Cardiac muscle cell (in vitro differentiated cells and primary cell): Measurements from ENCODE around the gene FOXP4. TPM values are rescaled to one million over a fixed set of nuclear protein-coding genes. Genes with fewer than 3 reads are reported as not detected.

ENCODE experiments used
- DNase-seq, 2 donors: peaks; one replicate each; pipeline versions ENCODE4 v3.0.0 to v3.0.0-alpha.2; 2010 to 2017; ENCODE audit warnings: low read depth in 1 of 2, low spot score in 1 of 2
- H3K27ac ChIP-seq: fragments of 200-600 bp; sonication (generic); 2 replicates; pipeline ENCODE4 v1.5.1; 2016
- H3K27me3 ChIP-seq: fragments of 200-600 bp; sonication (generic); 2 replicates; pipeline ENCODE4 v1.6.0; 2016; ENCODE audit warnings: control low read depth
- H3K36me3 ChIP-seq: fragments of 200-600 bp; sonication (generic); 2 replicates; pipeline ENCODE4 v1.5.1; 2016; ENCODE audit warnings: control low read depth
- H3K4me1 ChIP-seq: fragments of 200-600 bp; sonication (generic); 2 replicates; pipeline ENCODE4 v1.8.1; 2017; ENCODE audit warnings: low read depth, mild to moderate bottlenecking, mixed run types
- H3K4me3 ChIP-seq: fragments of 200-600 bp; sonication (generic); 2 replicates; pipeline ENCODE4 v1.5.1; 2016; ENCODE audit warnings: mild to moderate bottlenecking
- H3K9me3 ChIP-seq: fragments of 200-600 bp; sonication (generic); 2 replicates; pipeline ENCODE4 v1.5.1; 2017; ENCODE audit warnings: low read depth, mild to moderate bottlenecking, control low read depth
- CTCF ChIP-seq: IDR thresholded peaks from 2 replicates; pipeline ENCODE4 v1.5.1; 2012; ENCODE audit warnings: low read depth, mild to moderate bottlenecking, low read length
- polyA plus RNA-seq: library from polyadenylated mRNA; unstranded; fragments of >200 nt; fragmentation: Nextera tagmentation; extraction: Ambion mirVana; gene quantifications from 2 replicates; pipeline ENCODE4 v1.2.1, GENCODE V29; 2016
- total RNA-seq: library from RNA; depleted of rRNA; stranded (reverse); fragments of >200 nt; gene quantifications from 2 replicates; pipeline ENCODE4 v1.2.3, GENCODE V29; 2016

The FOXP4 gene
- total and polyA plus RNA-seq, 2 experiments from 2014 or later: 29.0 to 42.5 TPM

- Histone ChIP-seq H3K4me1 (peaks cover 35% of the 10 kb centered on the region), H3K27ac (peak overlapping the region; percentile 75)
- no peak for DNase-seq
Observed at GRCh38 chr6:41584205-41584604, 38.0 kb downstream of the FOXP4 start.

DNA sequence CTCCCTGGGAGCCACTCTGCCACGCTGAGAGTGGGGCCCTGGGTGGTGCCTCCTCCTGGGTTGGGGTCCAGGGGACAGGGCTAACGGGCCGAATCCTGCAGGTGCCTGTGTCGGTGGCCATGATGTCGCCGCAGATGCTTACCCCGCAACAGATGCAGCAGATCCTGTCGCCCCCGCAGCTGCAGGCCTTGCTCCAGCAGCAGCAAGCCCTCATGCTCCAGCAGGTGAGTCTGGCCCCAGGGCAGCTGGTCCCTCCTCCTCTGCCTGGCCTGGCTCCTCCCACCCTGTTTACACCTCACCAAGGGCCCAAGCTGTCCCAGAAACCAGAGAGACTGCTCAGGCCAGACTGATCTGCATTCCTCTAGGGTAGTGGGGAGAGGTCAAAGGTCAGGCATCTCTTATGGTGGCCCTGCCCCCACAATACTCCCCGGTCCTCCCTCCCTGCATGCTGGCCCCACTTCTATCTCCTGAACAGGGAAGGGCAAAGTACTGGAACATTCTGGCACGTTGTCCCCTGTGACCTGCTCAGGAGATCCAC is 38.6 kb downstream of the FOXP4 start:
- H3K36me3 ChIP-seq: peaks cover under 1% of the 10 kb centered on the region
- no peak for TF ChIP-seq CTCF
- no peak overlapping the region for H3K4me3 ChIP-seq
- peak overlapping the region; percentile 75 for H3K27ac ChIP-seq
- no peaks in the 10 kb centered on the region for H3K27me3 ChIP-seq
- peaks cover 30% of the 10 kb centered on the region for H3K4me1 ChIP-seq
- no peaks in the 10 kb centered on the region for H3K9me3 ChIP-seq
- DNase-seq: peak in 1 of 2 donors; percentile 41

More at GRCh38 chr6:41584205-41584604, 38.0 kb downstream of the FOXP4 start:
- no peaks in the 10 kb centered on the region for H3K27me3 ChIP-seq
- no peaks in the 10 kb centered on the region for H3K9me3 ChIP-seq
- H3K36me3 ChIP-seq: no peaks in the 10 kb centered on the region
- no peak overlapping the region for H3K4me3 ChIP-seq
- TF ChIP-seq CTCF: no peak

DNA sequence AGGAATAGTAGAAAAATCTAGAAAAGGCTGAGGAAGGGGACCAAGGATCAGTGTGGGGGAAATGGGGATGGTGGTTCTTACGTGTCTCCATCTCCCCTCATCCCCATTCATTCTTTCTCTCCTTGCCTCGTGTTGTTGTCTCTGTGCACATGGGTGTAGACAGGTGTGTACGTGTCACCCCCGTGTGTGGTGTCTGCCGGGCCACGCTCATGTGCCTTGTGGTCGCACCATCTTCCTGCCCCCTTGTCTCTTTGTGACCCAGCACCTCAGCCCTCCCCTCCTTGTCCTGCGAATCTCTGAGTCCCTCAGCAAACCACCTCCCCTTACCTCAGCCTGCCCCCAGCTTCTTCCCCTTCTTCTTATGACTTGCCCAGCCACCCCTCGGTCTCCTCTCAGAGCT is 39.4 kb downstream of the FOXP4 start:
- Histone ChIP-seq H3K4me3 (no peak overlapping the region), H3K9me3 (no peaks in the 10 kb centered on the region), H3K36me3 (peaks cover 2% of the 10 kb centered on the region), H3K27me3 (no peaks in the 10 kb centered on the region), H3K4me1 (peaks cover 30% of the 10 kb centered on the region), H3K27ac (no peak overlapping the region)
- no peak for DNase-seq
- TF ChIP-seq CTCF: no peak

DNA sequence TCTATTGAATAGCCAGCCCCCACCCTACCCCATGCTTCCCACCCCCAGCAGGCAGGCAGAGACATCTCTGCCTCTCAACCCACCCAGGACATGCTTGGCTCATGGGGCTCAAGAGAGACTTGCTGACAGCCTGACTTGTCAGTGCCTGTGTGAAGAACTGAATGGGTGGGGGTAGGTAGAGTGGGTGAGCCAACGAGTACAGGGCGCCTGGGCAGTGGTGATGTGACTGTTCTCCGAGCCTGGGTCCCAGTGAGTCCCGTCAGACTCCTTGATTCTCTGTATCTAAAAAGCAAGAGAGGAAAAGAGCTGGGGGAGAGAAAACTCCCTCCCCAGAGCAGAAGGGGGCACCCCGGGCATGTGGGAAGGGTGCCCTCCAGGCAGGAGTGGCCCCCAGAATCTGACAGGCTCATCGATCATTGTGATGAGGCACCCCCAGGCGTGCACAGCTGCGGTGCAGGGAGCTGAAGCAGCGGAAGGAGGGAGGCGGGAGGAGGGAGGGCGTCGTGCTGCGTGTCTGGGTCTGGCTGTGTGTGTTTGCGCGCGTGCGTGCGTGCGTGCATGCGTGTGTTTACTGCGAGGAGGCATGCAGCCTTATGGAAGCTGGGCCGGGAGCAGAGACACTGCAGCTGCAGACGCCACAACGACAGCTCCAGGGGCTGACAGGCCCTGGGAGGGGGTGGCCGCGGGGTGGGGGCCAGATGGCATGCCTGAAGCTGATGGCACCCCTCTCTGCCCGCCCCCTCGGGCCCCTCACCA is 40.2 kb downstream of the FOXP4 start:
- Histone ChIP-seq H3K27me3 (no peaks in the 10 kb centered on the region), H3K4me3 (no peak overlapping the region)
- no peak for DNase-seq

GRCh38 chr6:41587131-41587879 is 41.1 kb downstream of the FOXP4 start:
- Histone ChIP-seq H3K36me3 (peaks cover 6% of the 10 kb centered on the region), H3K4me1 (peaks cover 30% of the 10 kb centered on the region), H3K9me3 (no peaks in the 10 kb centered on the region), H3K4me3 (no peak overlapping the region), H3K27me3 (no peaks in the 10 kb centered on the region), H3K27ac (no peak overlapping the region)
- no peak for TF ChIP-seq CTCF
- no peak for DNase-seq

More for the DNA sequence above, 40.2 kb downstream of the FOXP4 start:
- peaks cover 6% of the 10 kb centered on the region for H3K36me3 ChIP-seq
- H3K4me1 ChIP-seq: peaks cover 30% of the 10 kb centered on the region
- no peak for TF ChIP-seq CTCF
- H3K9me3 ChIP-seq: no peaks in the 10 kb centered on the region
- no peak overlapping the region for H3K27ac ChIP-seq
